Thyroid gland (tissue), 4 donors: ENCODE results near the gene SUN1.

ENCODE experiments used
- POLR2A ChIP-seq, 2 donors: fragments of 450-650 bp; IDR thresholded peaks; one replicate each; pipeline ENCODE4 v1.6.1; 2017; ENCODE audit warnings: antibody characterized with exemption in 2 of 2, mild to moderate bottlenecking in 2 of 2, moderate library complexity in 1 of 2
- TF ChIP-seq, protein P1 (sequence below), 6 experiments: fragments of 200-600 bp in 3 of 6; fragments of 450-650 bp in 3 of 6; sonication (generic) in 3 of 6; IDR thresholded peaks; one replicate each; pipeline ENCODE4 v1.5.1; 2016 to 2019; ENCODE audit warnings: antibody characterized with exemption in 6 of 6, mild to moderate bottlenecking in 2 of 6, inconsistent platforms in 1 of 6, moderate library complexity in 1 of 6

DNA sequence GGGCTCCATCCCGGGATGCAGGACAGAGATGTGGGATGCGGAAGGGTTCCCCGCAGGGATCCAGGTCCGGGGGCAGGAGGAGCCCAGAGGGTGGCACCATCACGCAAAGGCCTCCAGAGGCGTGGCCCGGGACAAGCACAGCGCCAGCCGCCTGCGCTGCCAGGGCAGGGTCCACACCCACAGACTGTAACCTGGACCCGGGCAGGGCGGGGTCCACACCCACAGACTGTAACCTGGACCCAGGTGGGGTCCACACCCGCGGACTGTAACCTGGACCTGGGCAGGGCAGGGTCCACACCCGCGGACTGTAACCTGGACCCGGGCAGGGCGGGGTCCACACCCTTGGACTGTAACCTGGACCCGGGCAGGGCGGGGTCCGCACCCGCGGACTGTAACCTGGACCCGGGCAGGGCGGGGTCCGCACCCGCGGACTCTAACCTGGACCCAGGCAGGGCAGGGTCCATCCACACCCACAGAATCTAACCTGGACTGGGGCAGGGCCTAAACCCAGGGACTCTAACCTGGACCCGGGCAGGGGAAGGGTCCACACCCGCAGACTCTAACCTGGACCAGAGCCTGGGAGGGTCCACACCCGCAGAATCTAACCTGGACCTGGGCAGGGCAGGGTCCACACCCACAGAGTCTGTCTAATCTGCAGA, 37.5 kb upstream of the SUN1 start:
- TF ChIP-seq, protein P1, sequence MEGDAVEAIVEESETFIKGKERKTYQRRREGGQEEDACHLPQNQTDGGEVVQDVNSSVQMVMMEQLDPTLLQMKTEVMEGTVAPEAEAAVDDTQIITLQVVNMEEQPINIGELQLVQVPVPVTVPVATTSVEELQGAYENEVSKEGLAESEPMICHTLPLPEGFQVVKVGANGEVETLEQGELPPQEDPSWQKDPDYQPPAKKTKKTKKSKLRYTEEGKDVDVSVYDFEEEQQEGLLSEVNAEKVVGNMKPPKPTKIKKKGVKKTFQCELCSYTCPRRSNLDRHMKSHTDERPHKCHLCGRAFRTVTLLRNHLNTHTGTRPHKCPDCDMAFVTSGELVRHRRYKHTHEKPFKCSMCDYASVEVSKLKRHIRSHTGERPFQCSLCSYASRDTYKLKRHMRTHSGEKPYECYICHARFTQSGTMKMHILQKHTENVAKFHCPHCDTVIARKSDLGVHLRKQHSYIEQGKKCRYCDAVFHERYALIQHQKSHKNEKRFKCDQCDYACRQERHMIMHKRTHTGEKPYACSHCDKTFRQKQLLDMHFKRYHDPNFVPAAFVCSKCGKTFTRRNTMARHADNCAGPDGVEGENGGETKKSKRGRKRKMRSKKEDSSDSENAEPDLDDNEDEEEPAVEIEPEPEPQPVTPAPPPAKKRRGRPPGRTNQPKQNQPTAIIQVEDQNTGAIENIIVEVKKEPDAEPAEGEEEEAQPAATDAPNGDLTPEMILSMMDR (IDR thresholded peaks at IDR 0.05), result no peak
- TF ChIP-seq POLR2A (IDR thresholded peaks at IDR 0.05), result no peak
